Left ventricle myocardium superior (tissue), 1 donor: Measurements from ENCODE around the gene BANP. TPM values are rescaled to one million over a fixed set of nuclear protein-coding genes. Genes with fewer than 3 reads are reported as not detected.
A peak's percentile ranks its signal among the peaks of the same experiment; 100 is the strongest.
"Not testable (repeated sequence)": the region's sequence is repeated elsewhere in the genome, so short reads cannot be mapped to it uniquely, and the experiment has no call there.

Experiments
- ATAC-seq: fragments of 200-7000 bp; cut with Tn5 transposase; one replicate; pipeline ENCODE4 v1.9.1; 2020; ENCODE audit warnings: mild to moderate bottlenecking, moderate library complexity
- DNase-seq: peaks from one replicate; pipeline ENCODE4 v3.0.0-alpha.2; 2020
- intact Hi-C: fragments of 100-400 bp; cut with micrococcal nuclease; formaldehyde crosslinking; loops from one replicate; pipeline ENCODE4 v1.11.0; 2022
- total RNA-seq: library from RNA; stranded (reverse); fragmentation: NEBNext Ultra II Directional; extraction: Animal tissue kit (Norgen Biotek cat#: 25700); gene quantifications from one replicate; pipeline ENCODE4 v1.2.1, GENCODE V29; 2021
- donor health status: DM: no; HTN: yes; CAD: no; lungs with severe emphysema.

The BANP gene
- total RNA-seq, 1 donor from 2014 or later = 15.5 TPM

- ATAC-seq, intact Hi-C loops: not testable (repeated sequence)
- DNase-seq = peak; percentile 13
Observed at GRCh38 chr16:88100801-88101622, 149.8 kb downstream of the BANP start.

GRCh38 chr16:88101623-88102105 is 150.4 kb downstream of the BANP start:
- DNase-seq = peak; percentile 17
- intact Hi-C loops, ATAC-seq: not testable (repeated sequence)

- no peak for DNase-seq
- no peak for ATAC-seq
- intact Hi-C loops = no loop called here
Observed at GRCh38 chr16:88102597-88102996, 151.4 kb downstream of the BANP start.

- ATAC-seq (no peak), DNase-seq (peak; percentile 16)
- intact Hi-C loops = no loop called here
Observed at GRCh38 chr16:88103011-88103410, 151.8 kb downstream of the BANP start.

GRCh38 chr16:88103581-88104188 is 152.5 kb downstream of the BANP start:
- DNase-seq = peak; percentile 2
- no peak for ATAC-seq
- intact Hi-C loops = no loop called here

GRCh38 chr16:88104363-88104762 is 153.1 kb downstream of the BANP start:
- peak; percentile 10 for DNase-seq
- ATAC-seq, intact Hi-C loops: not testable (repeated sequence)

- intact Hi-C loops, DNase-seq, ATAC-seq: not testable (repeated sequence)
Observed at GRCh38 chr16:88105574-88106140, 154.4 kb downstream of the BANP start.

- DNase-seq, ATAC-seq, intact Hi-C loops: not testable (repeated sequence)
Observed at GRCh38 chr16:88106566-88106965, 155.3 kb downstream of the BANP start.

GRCh38 chr16:88108762-88109161 is 157.5 kb downstream of the BANP start:
- DNase-seq (no peak), ATAC-seq (no peak)
- intact Hi-C loops = no loop called here

- DNase-seq, ATAC-seq, intact Hi-C loops: not testable (repeated sequence)
Observed at GRCh38 chr16:88109726-88110621, 158.7 kb downstream of the BANP start.

- ATAC-seq, DNase-seq, intact Hi-C loops: not testable (repeated sequence)
Observed at GRCh38 chr16:88110875-88111494, 159.8 kb downstream of the BANP start.

- intact Hi-C loops, DNase-seq, ATAC-seq: not testable (repeated sequence)
Observed at GRCh38 chr16:88111976-88112375, 160.7 kb downstream of the BANP start.

- intact Hi-C loops = no loop called here
- ATAC-seq = no peak
- no peak for DNase-seq
Observed at GRCh38 chr16:88113545-88114045, 162.4 kb downstream of the BANP start.

- peak; percentile 10 for DNase-seq
- intact Hi-C loops, ATAC-seq: not testable (repeated sequence)
Observed at GRCh38 chr16:88114541-88115228, 163.5 kb downstream of the BANP start.

GRCh38 chr16:88116121-88116520 is 164.9 kb downstream of the BANP start:
- ATAC-seq (no peak), DNase-seq (peak; percentile 10)
- intact Hi-C loops = no loop called here

- DNase-seq (peak; percentile 9), ATAC-seq (no peak)
Observed at GRCh38 chr16:88117476-88117868, 166.2 kb downstream of the BANP start.

GRCh38 chr16:88118376-88118775 is 167.1 kb downstream of the BANP start:
- intact Hi-C loops = no loop called here
- DNase-seq (peak; percentile 15), ATAC-seq (no peak)

More at GRCh38 chr16:88117476-88117868, 166.2 kb downstream of the BANP start:
- intact Hi-C loops = no loop called here
